Measurements from ENCODE around the gene NANOS2.

The NANOS2 gene

GRCh38 chr19:45878043-45878794 is 36.4 kb downstream of the NANOS2 start:
- no peak overlapping the region for H3K4me3 ChIP-seq (ENCODE audit: control insufficient read depth, low read depth, low read length)
- no peak for TF ChIP-seq CTCF (IDR thresholded peaks at IDR 0.05; ENCODE audit: control insufficient read depth, insufficient read depth, low read depth, low read length, missing control alignments)
- no peak for DNase-seq (ENCODE audit: low read depth)

- no peak for DNase-seq (ENCODE audit: low read depth)
- no peak overlapping the region for H3K4me3 ChIP-seq (ENCODE audit: control insufficient read depth, low read depth, low read length)
- no peak for TF ChIP-seq CTCF (IDR thresholded peaks at IDR 0.05; ENCODE audit: control insufficient read depth, insufficient read depth, low read depth, low read length, missing control alignments)
Measured at GRCh38 chr19:45876411-45877197, 38.0 kb downstream of the NANOS2 start.

- no peak for DNase-seq (ENCODE audit: low read depth)
- no peak for TF ChIP-seq CTCF (IDR thresholded peaks at IDR 0.05; ENCODE audit: control insufficient read depth, insufficient read depth, low read depth, low read length, missing control alignments)
- no peak overlapping the region for H3K4me3 ChIP-seq (ENCODE audit: control insufficient read depth, low read depth, low read length)
Measured at GRCh38 chr19:45876161-45876410, 38.5 kb downstream of the NANOS2 start.

GRCh38 chr19:45874620-45874966 is 40.0 kb downstream of the NANOS2 start:
- TF ChIP-seq CTCF (IDR thresholded peaks at IDR 0.05; ENCODE audit: control insufficient read depth, insufficient read depth, low read depth, low read length, missing control alignments), result no peak
- no peak overlapping the region for H3K4me3 ChIP-seq (ENCODE audit: control insufficient read depth, low read depth, low read length)
- no peak for DNase-seq (ENCODE audit: low read depth)

- no peak for DNase-seq (ENCODE audit: low read depth)
- H3K4me3 ChIP-seq (ENCODE audit: control insufficient read depth, low read depth, low read length), result no peak overlapping the region
- no peak for TF ChIP-seq CTCF (IDR thresholded peaks at IDR 0.05; ENCODE audit: control insufficient read depth, insufficient read depth, low read depth, low read length, missing control alignments)
Measured at GRCh38 chr19:45873219-45873772, 41.3 kb downstream of the NANOS2 start.

GRCh38 chr19:45872095-45872919 is 42.3 kb downstream of the NANOS2 start:
- no peak for DNase-seq (ENCODE audit: low read depth)
- H3K4me3 ChIP-seq (ENCODE audit: control insufficient read depth, low read depth, low read length), result no peak overlapping the region
- TF ChIP-seq CTCF (IDR thresholded peaks at IDR 0.05; ENCODE audit: control insufficient read depth, insufficient read depth, low read depth, low read length, missing control alignments), result no peak

Data from AG09309 (cell line).